OCI-LY3 (cell line): ENCODE results near the gene MRPL42.

Experiments used
- EZH2phosphoT487 ChIP-seq: fragments of 200-600 bp; shearing (Covaris generic); IDR thresholded peaks from 2 replicates; pipeline ENCODE4 v1.6.1; 2018; ENCODE audit warnings: antibody characterized with exemption, mixed run types, low read depth
- TF ChIP-seq, protein P1 (sequence below): fragments of 200-600, 300-600 bp; sonication (generic); IDR thresholded peaks from 2 replicates; pipeline ENCODE4 v1.5.1; 2014; ENCODE audit warnings: antibody characterized with exemption, low read length, low read depth

DNA sequence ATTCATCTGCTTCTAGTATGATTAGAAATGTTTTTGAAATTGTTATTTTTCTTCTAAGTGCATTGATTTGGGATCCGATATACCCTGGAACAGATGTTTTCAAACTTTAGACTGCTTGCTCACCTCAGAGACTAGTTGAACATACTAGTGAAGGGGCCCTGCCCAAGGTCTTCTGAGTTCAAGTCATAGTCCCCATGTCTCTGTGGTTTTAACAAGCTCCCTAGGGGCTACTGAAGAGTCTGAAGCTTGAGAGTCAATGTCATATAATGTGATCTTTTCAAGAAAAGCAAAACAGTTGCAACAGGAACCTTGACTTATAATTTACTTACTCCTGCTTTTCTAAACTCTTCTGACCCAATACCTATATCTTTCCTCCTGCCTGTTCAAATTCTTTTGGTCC, 18.0 kb upstream of the MRPL42 start:
- TF ChIP-seq, protein P1, sequence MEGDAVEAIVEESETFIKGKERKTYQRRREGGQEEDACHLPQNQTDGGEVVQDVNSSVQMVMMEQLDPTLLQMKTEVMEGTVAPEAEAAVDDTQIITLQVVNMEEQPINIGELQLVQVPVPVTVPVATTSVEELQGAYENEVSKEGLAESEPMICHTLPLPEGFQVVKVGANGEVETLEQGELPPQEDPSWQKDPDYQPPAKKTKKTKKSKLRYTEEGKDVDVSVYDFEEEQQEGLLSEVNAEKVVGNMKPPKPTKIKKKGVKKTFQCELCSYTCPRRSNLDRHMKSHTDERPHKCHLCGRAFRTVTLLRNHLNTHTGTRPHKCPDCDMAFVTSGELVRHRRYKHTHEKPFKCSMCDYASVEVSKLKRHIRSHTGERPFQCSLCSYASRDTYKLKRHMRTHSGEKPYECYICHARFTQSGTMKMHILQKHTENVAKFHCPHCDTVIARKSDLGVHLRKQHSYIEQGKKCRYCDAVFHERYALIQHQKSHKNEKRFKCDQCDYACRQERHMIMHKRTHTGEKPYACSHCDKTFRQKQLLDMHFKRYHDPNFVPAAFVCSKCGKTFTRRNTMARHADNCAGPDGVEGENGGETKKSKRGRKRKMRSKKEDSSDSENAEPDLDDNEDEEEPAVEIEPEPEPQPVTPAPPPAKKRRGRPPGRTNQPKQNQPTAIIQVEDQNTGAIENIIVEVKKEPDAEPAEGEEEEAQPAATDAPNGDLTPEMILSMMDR: no peak
- TF ChIP-seq EZH2phosphoT487: no peak
